ENCODE data around the gene FBN2.

Gene FBN2

DNA sequence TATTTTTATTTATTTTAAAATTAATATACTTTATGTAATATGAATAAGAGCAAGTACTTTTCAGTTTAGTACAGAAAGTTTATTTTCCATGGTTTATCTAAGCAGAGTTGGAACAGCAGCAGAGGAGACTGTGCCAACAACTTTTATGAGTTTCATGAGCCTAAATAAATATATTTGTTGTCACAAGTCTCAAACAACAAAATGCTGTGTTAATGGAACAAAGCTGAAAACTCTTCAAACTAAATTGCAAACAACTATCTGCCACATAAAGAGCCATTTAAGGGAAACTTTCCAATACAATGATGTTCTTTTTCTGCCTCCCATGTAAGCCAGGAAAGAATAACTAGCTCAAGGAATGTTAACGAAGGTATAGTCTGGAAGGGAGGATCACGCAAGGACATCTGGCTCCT, 96.1 kb downstream of the FBN2 start:
- no peaks in the 10 kb centered on the region for H3K9me3 ChIP-seq (ENCODE audit: severe bottlenecking)
- H3K27me3 ChIP-seq (ENCODE audit: insufficient read depth, poor library complexity, severe bottlenecking) = no peaks in the 10 kb centered on the region
- H3K4me3 ChIP-seq (ENCODE audit: severe bottlenecking) = no peak overlapping the region
- H3K27ac ChIP-seq (ENCODE audit: poor library complexity, severe bottlenecking) = no peak overlapping the region
- TF ChIP-seq, protein P1, sequence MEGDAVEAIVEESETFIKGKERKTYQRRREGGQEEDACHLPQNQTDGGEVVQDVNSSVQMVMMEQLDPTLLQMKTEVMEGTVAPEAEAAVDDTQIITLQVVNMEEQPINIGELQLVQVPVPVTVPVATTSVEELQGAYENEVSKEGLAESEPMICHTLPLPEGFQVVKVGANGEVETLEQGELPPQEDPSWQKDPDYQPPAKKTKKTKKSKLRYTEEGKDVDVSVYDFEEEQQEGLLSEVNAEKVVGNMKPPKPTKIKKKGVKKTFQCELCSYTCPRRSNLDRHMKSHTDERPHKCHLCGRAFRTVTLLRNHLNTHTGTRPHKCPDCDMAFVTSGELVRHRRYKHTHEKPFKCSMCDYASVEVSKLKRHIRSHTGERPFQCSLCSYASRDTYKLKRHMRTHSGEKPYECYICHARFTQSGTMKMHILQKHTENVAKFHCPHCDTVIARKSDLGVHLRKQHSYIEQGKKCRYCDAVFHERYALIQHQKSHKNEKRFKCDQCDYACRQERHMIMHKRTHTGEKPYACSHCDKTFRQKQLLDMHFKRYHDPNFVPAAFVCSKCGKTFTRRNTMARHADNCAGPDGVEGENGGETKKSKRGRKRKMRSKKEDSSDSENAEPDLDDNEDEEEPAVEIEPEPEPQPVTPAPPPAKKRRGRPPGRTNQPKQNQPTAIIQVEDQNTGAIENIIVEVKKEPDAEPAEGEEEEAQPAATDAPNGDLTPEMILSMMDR (IDR thresholded peaks at IDR 0.05; ENCODE audit: poor library complexity, severe bottlenecking) = no peak
- H3K36me3 ChIP-seq (ENCODE audit: low read depth) = peaks cover 45% of the 10 kb centered on the region
- no peak for ATAC-seq (ENCODE audit: low read depth)
- DNase-seq (ENCODE audit: low spot score) = no peak
- H3K4me1 ChIP-seq (ENCODE audit: insufficient read depth, poor library complexity, severe bottlenecking) = peaks cover 11% of the 10 kb centered on the region

GRCh38 chr5:128441165-128441564, 96.9 kb downstream of the FBN2 start:
- H3K27ac ChIP-seq (ENCODE audit: poor library complexity, severe bottlenecking) = no peak overlapping the region
- no peaks in the 10 kb centered on the region for H3K9me3 ChIP-seq (ENCODE audit: severe bottlenecking)
- H3K27me3 ChIP-seq (ENCODE audit: insufficient read depth, poor library complexity, severe bottlenecking) = no peaks in the 10 kb centered on the region
- ATAC-seq (ENCODE audit: low read depth) (no peak), DNase-seq (ENCODE audit: low spot score) (no peak)
- H3K4me1 ChIP-seq (ENCODE audit: insufficient read depth, poor library complexity, severe bottlenecking) = peaks cover 16% of the 10 kb centered on the region
- H3K4me3 ChIP-seq (ENCODE audit: severe bottlenecking) = no peak overlapping the region
- H3K36me3 ChIP-seq (ENCODE audit: low read depth) = peaks cover 42% of the 10 kb centered on the region
- TF ChIP-seq, protein P1 (IDR thresholded peaks at IDR 0.05; ENCODE audit: poor library complexity, severe bottlenecking) = no peak

GRCh38 chr5:128436749-128437188, 101.3 kb downstream of the FBN2 start:
- Histone ChIP-seq H3K27me3 (ENCODE audit: insufficient read depth, poor library complexity, severe bottlenecking) (no peaks in the 10 kb centered on the region), H3K4me1 (ENCODE audit: insufficient read depth, poor library complexity, severe bottlenecking) (peaks cover 13% of the 10 kb centered on the region), H3K36me3 (ENCODE audit: low read depth) (peaks cover 21% of the 10 kb centered on the region), H3K9me3 (ENCODE audit: severe bottlenecking) (no peaks in the 10 kb centered on the region), H3K27ac (ENCODE audit: poor library complexity, severe bottlenecking) (peak overlapping the region; percentile 1), H3K4me3 (ENCODE audit: severe bottlenecking) (no peak overlapping the region)
- DNase-seq (ENCODE audit: low spot score) (no peak), ATAC-seq (ENCODE audit: low read depth) (peak; percentile 97)
- TF ChIP-seq, protein P1 (IDR thresholded peaks at IDR 0.05; ENCODE audit: poor library complexity, severe bottlenecking) = no peak

DNA sequence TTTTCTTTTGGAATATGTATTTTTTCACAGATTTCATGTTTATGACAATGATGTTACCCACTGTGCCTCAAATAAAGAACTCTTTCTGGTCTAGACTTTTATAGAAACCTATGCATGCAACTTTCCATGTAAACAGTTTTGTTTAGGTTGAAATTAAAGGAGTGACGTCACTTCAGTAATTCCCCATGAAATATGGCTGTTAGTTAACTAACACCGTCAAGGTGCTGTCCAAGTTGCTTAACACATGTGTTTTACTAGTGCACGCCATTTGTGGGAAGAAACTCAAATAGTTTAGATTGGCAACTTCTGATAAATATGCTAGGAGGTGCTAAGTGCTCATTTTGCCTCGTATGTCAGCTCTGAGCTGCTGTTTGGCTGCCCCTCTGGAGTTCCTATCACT, 102.2 kb downstream of the FBN2 start:
- TF ChIP-seq, protein P1 (IDR thresholded peaks at IDR 0.05; ENCODE audit: poor library complexity, severe bottlenecking) = no peak

GRCh38 chr5:128434993-128435392, 103.1 kb downstream of the FBN2 start:
- H3K27me3 ChIP-seq (ENCODE audit: insufficient read depth, poor library complexity, severe bottlenecking) = no peaks in the 10 kb centered on the region
- TF ChIP-seq, protein P1 (IDR thresholded peaks at IDR 0.05; ENCODE audit: poor library complexity, severe bottlenecking) = no peak
- no peak overlapping the region for H3K4me3 ChIP-seq (ENCODE audit: severe bottlenecking)
- ATAC-seq (ENCODE audit: low read depth) (no peak), DNase-seq (ENCODE audit: low spot score) (no peak)
- H3K9me3 ChIP-seq (ENCODE audit: severe bottlenecking) = no peaks in the 10 kb centered on the region
- peaks cover 28% of the 10 kb centered on the region for H3K36me3 ChIP-seq (ENCODE audit: low read depth)
- H3K4me1 ChIP-seq (ENCODE audit: insufficient read depth, poor library complexity, severe bottlenecking) = peaks cover 13% of the 10 kb centered on the region
- H3K27ac ChIP-seq (ENCODE audit: poor library complexity, severe bottlenecking) = no peak overlapping the region

More for the DNA sequence above, 102.2 kb downstream of the FBN2 start:
- Histone ChIP-seq H3K27me3 (ENCODE audit: insufficient read depth, poor library complexity, severe bottlenecking) (no peaks in the 10 kb centered on the region), H3K4me1 (ENCODE audit: insufficient read depth, poor library complexity, severe bottlenecking) (peaks cover 13% of the 10 kb centered on the region), H3K9me3 (ENCODE audit: severe bottlenecking) (no peaks in the 10 kb centered on the region), H3K27ac (ENCODE audit: poor library complexity, severe bottlenecking) (no peak overlapping the region), H3K4me3 (ENCODE audit: severe bottlenecking) (no peak overlapping the region), H3K36me3 (ENCODE audit: low read depth) (peaks cover 25% of the 10 kb centered on the region)
- ATAC-seq (ENCODE audit: low read depth) = no peak
- DNase-seq (ENCODE audit: low spot score) = no peak
